ENCODE measurements around the gene GNPTG.

Gene GNPTG

DNA sequence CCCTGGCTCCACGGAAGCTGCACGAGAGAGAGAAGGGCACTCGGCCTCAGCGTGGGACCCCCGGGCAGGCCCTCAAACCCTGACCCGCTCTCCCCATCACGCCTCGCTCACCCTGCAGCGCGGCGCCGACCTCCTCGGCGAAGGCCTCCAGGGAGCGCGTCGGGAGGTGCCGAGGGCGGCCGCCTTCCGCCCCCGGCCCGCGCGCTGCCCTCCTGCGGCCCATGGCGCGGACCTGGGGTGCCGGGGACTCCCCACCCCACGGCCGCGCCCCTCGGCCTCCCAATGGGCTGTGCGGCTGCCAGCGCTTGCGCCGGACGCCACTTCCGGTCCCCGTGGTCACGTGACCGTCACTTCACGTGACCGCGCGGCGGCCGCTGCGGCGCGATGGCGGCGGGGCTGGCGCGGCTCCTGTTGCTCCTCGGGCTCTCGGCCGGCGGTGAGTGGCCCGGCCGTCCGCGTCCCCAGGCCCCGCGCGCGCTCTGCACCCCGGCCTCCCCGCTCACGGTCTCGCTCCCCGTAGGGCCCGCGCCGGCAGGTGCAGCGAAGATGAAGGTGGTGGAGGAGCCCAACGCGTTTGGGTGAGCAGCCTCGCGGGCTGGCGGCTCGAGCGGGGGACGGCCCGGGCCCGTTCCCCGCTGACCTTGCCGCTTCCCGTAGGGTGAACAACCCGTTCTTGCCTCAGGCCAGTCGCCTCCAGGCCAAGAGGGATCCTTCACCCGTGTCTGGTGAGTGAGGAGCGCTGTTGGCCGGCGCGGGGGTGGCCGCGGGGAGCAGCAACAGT is at the start of gene GNPTG, which contains the start of gene TSR3:
TSS of gene GNPTG (plus strand) at position 350 of the 781 bp plus-strand sequence. CDS start at position 385, 35 bp downstream.
TSS of gene TSR3 (minus strand) at position 297 of the 781 bp plus-strand sequence. CDS start at position 223, 74 bp downstream.
- peak; percentile 90 for DNase-seq (ENCODE audit: low spot score)

GRCh38 chr16:1305823-1306222 is 45.9 kb upstream of the GNPTG start:
- no peak for DNase-seq (ENCODE audit: low spot score)

DNA sequence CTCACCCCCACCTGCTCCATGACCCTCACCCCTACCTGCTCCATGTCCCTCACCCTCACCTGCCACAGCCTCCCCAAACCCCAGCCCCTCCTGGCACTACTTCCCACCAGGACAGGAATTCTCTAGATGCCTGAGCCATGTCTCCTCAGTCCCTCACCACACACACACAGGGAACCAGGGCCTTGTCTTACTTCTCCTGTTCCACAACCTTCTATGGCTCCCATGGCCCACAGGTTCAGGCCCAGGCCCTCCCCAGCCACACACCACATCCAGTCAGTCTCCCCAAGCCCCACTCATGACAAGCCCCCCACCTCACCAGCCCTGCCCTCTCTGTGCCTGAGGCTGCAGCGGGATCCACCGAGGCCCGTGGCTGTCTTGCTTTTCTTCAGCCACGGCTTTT is 45.4 kb upstream of the GNPTG start:
- peak; percentile 62 for DNase-seq (ENCODE audit: low spot score)

GRCh38 chr16:1308036-1308976 is 43.4 kb upstream of the GNPTG start:
- DNase-seq (ENCODE audit: low spot score) = no peak

DNA sequence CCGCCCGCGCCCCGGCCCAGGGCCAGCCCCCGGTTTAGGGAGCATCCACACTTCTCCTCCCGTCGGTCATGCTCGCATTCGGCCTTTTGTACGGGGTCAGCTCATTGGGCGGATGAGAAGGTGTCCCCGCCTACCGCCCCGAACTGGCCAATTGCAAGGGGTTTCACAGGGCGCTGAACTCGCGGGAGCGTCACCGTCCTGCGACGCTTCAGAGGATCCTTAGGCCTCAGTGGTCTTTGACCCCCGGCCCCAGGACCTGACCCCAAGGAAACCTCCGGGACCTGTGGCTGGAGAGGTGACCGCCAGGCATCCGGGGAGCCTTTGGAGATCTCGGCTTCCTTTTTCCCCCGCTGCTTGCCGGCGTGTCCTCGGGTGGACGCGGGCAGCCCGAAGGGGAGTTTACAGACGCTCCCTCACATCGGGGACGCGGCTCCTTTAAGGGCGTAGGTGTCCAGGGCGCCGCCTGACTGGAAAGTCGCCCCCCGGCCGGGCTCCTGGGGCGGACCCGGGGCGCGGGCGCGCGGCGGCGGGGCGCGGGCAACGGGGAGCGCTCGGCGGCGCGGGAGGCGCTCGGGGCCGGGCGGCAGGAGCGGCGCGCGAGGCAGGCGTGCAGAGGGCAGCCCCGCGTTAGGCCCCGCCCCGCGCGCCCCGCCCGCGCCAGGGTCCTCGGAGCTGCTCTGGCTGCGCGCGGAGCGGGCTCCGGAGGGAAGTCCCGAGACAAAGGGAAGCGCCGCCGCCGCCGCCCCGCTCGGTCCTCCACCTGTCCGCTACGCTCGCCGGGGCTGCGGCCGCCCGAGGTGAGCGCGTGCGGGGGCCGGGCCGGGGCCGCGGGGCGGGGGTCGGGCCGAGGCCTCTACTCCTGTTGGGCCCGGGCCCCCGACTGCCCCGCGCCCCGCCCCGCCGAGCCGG is 42.5 kb upstream of the GNPTG start, which contains the start of gene UBE2I:
TSS of gene UBE2I (plus strand) at position 660 of the 909 bp plus-strand sequence. CDS start 4,395 bp downstream, outside the sequence.
- DNase-seq (ENCODE audit: low spot score) = peak; percentile 99

GRCh38 chr16:1309888-1310831 is 41.6 kb upstream of the GNPTG start:
- peak; percentile 65 for DNase-seq (ENCODE audit: low spot score)

DNA sequence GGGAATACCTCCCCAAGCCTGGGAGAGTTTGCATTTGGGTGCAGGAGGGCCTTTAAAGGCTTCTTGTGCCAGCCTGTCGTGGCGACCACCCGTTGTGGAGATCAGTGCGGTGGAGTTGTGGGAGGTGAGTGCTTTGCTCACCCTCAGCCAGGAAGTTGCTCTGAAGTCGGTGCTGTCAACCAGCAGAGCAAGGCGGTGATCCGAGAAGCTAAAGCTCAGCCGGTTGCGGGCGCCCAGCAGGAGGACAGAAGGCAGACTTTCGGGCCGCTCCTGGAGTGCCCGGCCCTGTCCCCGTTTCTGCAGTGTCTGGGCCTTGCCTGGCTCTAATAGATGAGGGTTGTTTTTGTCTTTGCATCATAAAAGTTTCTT is 40.9 kb upstream of the GNPTG start:
- peak; percentile 57 for DNase-seq (ENCODE audit: low spot score)

DNA sequence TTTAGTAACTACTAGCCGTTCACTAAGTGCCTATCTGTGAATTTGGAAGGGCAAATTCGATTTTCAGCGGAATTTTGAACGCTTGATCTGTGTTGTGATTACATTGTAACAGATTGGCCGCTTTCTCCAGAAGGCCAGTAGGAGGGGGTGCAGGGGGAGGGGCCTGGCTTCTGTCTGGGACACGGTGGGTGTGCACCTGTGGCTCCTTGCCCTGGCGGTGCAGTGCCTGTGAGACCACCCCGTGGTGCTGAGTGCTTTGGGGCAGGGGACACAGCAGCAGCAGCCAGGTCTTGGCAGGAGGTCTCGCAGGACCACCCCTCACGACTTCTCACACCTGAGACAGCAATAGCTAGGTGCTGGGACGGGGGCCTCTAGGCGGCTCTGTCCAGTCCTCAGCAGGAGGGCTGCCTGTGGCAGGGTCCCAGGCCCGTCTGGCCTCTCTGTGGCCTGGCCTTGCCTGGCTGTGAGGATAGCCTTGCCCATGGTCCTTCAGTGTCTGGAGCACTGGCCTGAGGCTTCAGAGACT is 40.5 kb upstream of the GNPTG start:
- peak; percentile 54 for DNase-seq (ENCODE audit: low spot score)

GRCh38 chr16:1311738-1312466 is 39.8 kb upstream of the GNPTG start:
- DNase-seq (ENCODE audit: low spot score) = peak; percentile 59

- DNase-seq (ENCODE audit: low spot score) = peak; percentile 60
These were observed 39.3 kb upstream of the GNPTG start for GRCh38 chr16:1312467-1312816.

DNA sequence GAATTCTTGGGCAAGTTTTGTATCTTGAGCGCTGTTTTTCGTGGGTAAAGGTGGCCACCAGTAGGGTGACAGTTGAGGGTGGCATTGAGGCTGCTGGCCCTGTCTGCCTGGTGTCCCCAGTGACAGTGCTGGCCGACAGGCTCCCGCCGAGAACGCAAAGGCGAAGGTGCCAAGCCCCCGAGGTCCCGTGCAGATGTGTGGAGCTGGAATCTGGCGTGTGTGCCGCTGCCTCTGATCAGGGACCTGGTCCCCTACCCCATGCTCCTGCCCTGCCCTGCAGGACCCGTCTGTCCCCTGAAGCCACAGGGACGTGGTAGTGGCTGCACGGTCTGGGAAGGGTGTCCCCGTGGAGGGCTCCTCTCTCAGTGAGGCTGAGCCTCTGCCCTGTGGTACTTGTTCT is 38.8 kb upstream of the GNPTG start:
- no peak for DNase-seq (ENCODE audit: low spot score)

GRCh38 chr16:1313721-1314369 is 37.9 kb upstream of the GNPTG start:
- peak; percentile 53 for DNase-seq (ENCODE audit: low spot score)

DNA sequence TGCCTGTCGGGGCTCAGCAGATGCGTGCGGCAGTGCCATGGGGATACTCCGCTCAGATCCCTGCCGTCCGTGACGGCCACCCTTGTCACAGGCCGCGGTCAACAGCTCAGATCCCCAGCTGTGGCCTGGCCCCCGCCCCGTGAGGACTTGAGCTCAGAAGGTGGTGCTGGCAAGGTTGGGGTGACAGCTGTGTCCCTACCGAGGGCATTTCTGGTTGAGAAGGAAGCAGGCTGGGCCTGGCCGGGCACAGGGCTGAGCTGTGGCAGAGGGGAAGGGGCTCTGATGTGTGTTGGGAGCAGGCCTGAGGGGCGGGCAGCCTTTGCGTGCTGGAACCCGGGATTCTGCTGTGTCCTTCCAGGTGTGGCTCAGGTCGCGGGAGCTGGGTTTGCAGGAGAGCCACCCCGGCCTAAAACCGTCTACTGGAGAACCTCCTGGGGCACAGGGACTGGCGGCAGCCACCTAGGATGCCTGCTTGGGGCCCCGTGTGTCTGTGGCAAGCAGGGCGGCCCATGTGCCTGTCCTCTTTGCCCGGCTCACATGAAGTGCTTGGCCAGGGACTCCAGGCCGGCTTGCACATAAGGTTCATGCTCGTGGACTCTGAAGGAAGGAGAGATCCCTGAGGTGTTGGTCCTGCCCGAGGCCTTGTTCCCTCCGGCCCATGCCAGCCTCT is 37.2 kb upstream of the GNPTG start:
- DNase-seq (ENCODE audit: low spot score) = no peak

DNA sequence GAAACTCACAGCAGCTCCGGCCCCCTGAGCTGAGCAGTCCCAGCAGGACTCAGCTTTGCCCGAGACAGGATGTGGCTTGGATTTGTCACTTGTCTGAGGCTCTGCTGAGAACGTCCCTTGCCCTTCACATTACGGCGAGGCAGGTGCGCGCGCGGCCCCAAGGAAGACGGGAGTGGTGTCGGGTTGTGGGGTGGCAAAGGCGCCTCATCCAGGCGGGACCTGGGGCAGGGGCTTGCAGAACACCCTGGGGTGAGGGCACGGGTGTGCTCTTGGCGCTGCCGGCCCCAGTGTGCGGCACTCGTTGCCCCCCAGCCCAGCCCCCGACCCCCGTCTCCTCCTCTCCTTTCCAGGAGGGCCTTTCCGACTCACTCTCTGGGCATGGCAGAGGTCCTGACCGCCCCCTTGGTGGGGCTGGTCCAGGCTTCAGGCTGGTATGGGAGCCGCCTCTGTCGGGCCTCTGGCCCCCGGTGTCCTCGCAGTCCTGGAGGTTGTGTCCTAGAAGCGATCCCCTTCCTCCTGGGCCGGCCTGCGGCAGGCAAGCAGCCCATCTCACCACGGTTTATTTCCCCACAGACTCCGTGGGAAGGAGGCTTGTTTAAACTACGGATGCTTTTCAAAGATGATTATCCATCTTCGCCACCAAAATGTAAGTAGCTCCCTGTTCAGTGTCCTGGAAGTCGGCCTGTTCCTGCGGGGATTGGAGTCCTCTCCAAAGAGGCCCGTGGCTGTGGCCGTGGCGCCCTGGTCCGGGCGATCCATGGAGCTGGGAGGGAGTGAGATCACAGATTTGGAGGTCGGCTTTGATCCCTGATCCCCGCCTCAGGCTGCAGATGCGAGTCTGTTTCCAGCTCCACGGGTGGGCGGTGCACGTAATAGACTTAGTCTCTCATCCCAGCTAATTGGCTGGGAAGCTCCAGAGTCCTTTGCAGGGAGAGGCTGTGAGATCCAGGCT is 36.4 kb upstream of the GNPTG start:
- no peak for DNase-seq (ENCODE audit: low spot score)

DNA sequence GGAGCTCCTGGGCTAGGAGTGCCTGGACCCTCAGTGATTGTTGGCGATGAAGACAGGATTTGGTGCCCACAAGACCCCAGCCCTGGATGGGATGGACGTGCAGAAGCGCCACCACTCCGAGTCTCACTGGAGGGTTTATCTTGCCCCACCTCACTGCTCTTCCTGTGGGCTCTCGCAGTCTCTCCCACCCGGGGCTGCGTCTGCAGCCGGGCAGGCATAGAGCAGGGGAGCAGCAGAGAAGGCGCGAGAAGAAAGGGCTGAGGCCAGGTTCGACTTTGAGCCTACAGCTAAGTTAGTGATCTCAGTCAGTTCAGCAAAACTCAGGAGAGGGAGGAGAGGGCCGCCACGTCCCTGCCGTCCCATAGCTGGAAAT is 35.7 kb upstream of the GNPTG start:
- peak; percentile 55 for DNase-seq (ENCODE audit: low spot score)

GRCh38 chr16:1317479-1318267 is 34.1 kb upstream of the GNPTG start:
- DNase-seq (ENCODE audit: low spot score) = peak; percentile 51

- no peak for DNase-seq (ENCODE audit: low spot score)
These were observed 33.5 kb upstream of the GNPTG start for GRCh38 chr16:1318268-1318545.
